Colonic mucosa (tissue), 4 donors: Measurements from ENCODE around the gene MTARC2. TPM values are rescaled to one million over a fixed set of nuclear protein-coding genes. Genes with fewer than 3 reads are reported as not detected.

Experiments
- DNase-seq: peaks from one replicate; pipeline ENCODE4 v3.0.0-alpha.2; 2020
- H3K27ac ChIP-seq: fragments of 200-600 bp; one replicate; pipeline ENCODE4 v1.8.0; 2021
- H3K27me3 ChIP-seq: fragments of 200-600 bp; one replicate; pipeline ENCODE4 v1.8.0; 2021
- H3K36me3 ChIP-seq: fragments of 200-600 bp; one replicate; pipeline ENCODE4 v1.8.0; 2021
- H3K4me1 ChIP-seq: fragments of 200-600 bp; one replicate; pipeline ENCODE4 v1.8.0; 2021; ENCODE audit warnings: mild to moderate bottlenecking
- H3K4me3 ChIP-seq: fragments of 200-600 bp; one replicate; pipeline ENCODE4 v1.8.0; 2021
- H3K9ac ChIP-seq, 2 donors: one replicate each; pipeline ENCODE4 v1.7.0; 2013; ENCODE audit warnings: control low read depth in 2 of 2, low read depth in 2 of 2, low read length in 2 of 2
- H3K9me3 ChIP-seq: fragments of 200-600 bp; one replicate; pipeline ENCODE4 v1.8.0; 2021
- intact Hi-C: fragments of 100-400 bp; cut with DNase I; formaldehyde crosslinking; loops from one replicate; pipeline ENCODE4 v1.14.1; 2022
- total RNA-seq, 2 donors: library from RNA; stranded (reverse); fragmentation: NEBNext Ultra II Directional in 1 of 2; extraction: Animal tissue kit (Norgen Biotek cat#: 25700) in 1 of 2; gene quantifications; one replicate each; pipeline ENCODE4 v1.2.1, GENCODE V29; 2021
- TF ChIP-seq, protein P1 (sequence below): fragments of 200-600 bp; IDR thresholded peaks from one replicate; pipeline ENCODE4 v1.8.0; 2022; ENCODE audit warnings: antibody characterized with exemption, mild to moderate bottlenecking
- donor health status: healthy.
- donor health status: DM: no; HTN: no; CAD: no.
- donor health status: DM: no; HTN: no; CAD: no.

Gene MTARC2
- total RNA-seq, 2 donors from 2014 or later = 28.1 to 32.3 TPM

DNA sequence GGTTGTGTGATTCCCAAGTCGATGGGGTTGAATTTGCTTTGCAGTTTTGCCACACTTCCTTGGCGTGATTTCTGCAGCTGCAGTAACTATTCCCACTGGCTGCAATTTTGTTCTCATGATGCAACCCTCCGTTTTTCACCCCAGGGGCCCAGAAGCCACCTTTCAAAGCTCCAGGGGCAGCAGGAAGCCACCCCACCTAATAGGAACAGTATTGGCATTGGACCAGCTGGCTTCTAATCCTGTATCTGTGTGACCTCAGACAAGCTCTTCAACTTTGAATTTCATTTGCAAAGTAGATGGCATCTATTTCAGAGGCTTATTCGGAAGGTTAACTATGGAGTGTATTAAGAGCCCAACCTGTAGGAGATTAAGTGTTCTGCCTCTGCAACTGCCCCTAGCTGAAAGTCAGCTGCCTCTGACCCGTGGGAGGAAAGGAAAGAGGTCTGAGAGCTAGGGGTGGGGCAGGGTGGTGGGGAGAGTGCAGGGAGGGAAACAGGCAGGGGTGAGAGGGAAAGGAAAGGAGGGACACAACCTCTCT is 45.3 kb upstream of the MTARC2 start:
- no peaks in the 10 kb centered on the region for H3K9me3 ChIP-seq
- no peaks in the 10 kb centered on the region for H3K36me3 ChIP-seq
- no peak overlapping the region for H3K27ac ChIP-seq
- intact Hi-C loops = no loop called here
- no peak overlapping the region for H3K4me3 ChIP-seq
- no peak overlapping the region for H3K9ac ChIP-seq
- DNase-seq = no peak
- H3K27me3 ChIP-seq = no peaks in the 10 kb centered on the region
- TF ChIP-seq, protein P1, sequence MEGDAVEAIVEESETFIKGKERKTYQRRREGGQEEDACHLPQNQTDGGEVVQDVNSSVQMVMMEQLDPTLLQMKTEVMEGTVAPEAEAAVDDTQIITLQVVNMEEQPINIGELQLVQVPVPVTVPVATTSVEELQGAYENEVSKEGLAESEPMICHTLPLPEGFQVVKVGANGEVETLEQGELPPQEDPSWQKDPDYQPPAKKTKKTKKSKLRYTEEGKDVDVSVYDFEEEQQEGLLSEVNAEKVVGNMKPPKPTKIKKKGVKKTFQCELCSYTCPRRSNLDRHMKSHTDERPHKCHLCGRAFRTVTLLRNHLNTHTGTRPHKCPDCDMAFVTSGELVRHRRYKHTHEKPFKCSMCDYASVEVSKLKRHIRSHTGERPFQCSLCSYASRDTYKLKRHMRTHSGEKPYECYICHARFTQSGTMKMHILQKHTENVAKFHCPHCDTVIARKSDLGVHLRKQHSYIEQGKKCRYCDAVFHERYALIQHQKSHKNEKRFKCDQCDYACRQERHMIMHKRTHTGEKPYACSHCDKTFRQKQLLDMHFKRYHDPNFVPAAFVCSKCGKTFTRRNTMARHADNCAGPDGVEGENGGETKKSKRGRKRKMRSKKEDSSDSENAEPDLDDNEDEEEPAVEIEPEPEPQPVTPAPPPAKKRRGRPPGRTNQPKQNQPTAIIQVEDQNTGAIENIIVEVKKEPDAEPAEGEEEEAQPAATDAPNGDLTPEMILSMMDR = no peak
- no peaks in the 10 kb centered on the region for H3K4me1 ChIP-seq

DNA sequence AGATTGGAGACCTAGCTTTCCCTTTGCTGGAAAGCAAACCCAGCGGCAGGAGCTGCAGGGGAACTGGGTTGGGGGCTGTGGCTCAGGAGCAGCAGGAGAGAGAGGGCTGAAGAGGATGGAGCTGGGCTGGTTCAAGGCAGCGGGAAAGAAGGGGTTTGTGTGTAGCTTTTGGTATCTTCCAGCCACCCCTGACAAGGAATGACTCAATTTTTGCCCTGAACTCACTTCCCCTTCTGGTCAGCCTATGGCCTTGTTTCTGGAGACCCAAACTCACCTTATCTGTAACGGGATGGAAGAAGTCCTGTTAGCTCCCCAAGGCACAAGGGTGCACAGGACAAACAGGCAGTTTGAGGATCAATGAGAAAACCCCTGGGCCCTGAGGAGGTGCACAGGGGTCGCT is 44.8 kb upstream of the MTARC2 start:
- intact Hi-C loops = no loop called here
- no peaks in the 10 kb centered on the region for H3K27me3 ChIP-seq
- no peak overlapping the region for H3K9ac ChIP-seq
- H3K27ac ChIP-seq = no peak overlapping the region
- H3K4me1 ChIP-seq = no peaks in the 10 kb centered on the region
- H3K9me3 ChIP-seq = no peaks in the 10 kb centered on the region
- TF ChIP-seq, protein P1 = no peak
- H3K36me3 ChIP-seq = no peaks in the 10 kb centered on the region
- no peak overlapping the region for H3K4me3 ChIP-seq
- DNase-seq = no peak

DNA sequence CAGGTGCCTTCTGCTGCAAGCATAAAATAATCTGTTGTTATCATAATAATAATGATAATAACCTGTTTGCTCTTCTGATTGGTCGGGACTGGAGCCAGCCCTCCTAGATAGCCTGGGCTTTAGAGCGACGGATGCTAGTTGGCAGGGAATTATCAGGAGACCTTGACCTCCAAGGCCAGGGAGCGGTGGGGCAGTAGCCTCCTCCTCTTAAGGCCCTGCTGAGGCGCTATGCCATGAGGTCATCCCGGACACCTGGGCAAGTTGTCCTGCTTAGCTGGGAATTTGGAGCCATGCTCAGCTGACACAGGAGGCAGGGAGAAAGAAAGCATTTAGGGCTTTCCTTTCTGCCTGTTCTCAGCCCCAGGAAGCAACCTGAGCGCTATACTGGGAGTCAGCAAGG is 42.3 kb upstream of the MTARC2 start:
- H3K4me1 ChIP-seq = no peaks in the 10 kb centered on the region
- no peak overlapping the region for H3K9ac ChIP-seq
- no peak overlapping the region for H3K27ac ChIP-seq
- no peaks in the 10 kb centered on the region for H3K27me3 ChIP-seq
- no peak overlapping the region for H3K4me3 ChIP-seq
- H3K9me3 ChIP-seq = no peaks in the 10 kb centered on the region
- no peaks in the 10 kb centered on the region for H3K36me3 ChIP-seq
- intact Hi-C loops = no loop called here
- no peak for DNase-seq
- TF ChIP-seq, protein P1 = no peak

DNA sequence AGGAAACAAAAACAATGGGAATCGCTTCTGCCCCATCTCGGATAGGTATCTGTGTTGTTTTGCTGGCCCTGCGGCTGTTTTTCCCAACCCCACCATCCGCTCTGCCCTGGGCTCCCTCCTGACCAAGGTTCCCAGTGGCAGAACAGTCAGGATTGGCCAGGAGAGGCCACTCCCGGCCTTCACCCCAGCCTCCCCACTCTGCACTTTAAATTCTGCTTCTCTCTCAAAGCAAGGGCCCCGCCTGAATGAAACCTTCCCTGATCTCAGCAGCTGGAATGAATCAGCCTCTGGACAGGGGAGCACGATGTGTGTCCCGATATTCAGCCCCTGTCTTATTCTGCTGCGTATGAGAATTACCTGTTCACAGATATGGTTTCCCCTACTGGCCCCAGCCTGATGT is 41.6 kb upstream of the MTARC2 start:
- Histone ChIP-seq H3K27me3 (no peaks in the 10 kb centered on the region), H3K36me3 (no peaks in the 10 kb centered on the region), H3K27ac (no peak overlapping the region), H3K4me3 (no peak overlapping the region), H3K9me3 (no peaks in the 10 kb centered on the region), H3K9ac (no peak overlapping the region), H3K4me1 (no peaks in the 10 kb centered on the region)
- intact Hi-C loops = no loop called here
- TF ChIP-seq, protein P1 = no peak
- no peak for DNase-seq

DNA sequence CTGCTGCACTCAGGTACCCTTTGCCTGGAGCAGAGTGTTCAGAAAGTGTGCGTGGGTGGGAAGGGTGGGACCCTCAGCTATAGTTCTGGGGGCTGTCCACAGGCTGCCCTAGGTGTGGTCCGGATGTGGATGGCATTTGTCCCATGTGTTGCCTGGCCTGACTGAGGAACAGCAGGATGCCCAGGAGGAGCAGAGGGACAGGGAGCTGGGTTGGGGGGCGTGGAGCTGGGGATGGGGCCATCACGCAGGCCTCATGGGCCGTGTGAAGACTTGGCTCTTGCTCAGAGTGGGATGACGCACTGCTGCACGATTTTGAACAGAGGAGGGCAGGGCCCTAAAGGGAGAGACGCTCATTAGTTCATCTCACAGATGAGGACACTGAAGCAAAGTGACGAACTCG is 41.0 kb upstream of the MTARC2 start:
- intact Hi-C loops = no loop called here
- TF ChIP-seq, protein P1 = no peak
- Histone ChIP-seq H3K4me3 (no peak overlapping the region), H3K36me3 (no peaks in the 10 kb centered on the region), H3K9ac (no peak overlapping the region), H3K27me3 (no peaks in the 10 kb centered on the region), H3K4me1 (no peaks in the 10 kb centered on the region), H3K27ac (no peak overlapping the region), H3K9me3 (no peaks in the 10 kb centered on the region)
- no peak for DNase-seq

DNA sequence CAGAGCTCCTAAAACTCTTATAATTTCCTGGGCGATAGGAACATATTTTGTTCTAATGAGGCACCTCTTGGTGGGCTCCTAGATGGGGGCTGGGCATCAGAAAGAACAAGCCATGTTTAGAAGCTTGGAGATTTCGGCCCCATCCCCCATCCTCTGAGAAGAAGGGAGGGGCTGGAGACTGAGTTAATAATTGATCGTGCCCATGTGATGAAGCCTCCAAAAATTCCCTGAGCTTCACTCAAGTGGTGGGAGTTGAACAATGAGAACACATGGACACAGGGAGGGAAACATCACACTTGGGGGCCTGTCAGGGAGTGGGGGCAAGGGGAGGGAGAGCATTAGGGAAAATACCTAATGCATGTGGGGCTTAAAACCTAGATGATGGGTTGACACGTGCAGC is 39.9 kb upstream of the MTARC2 start:
- H3K9me3 ChIP-seq = no peaks in the 10 kb centered on the region
- H3K9ac ChIP-seq = no peak overlapping the region
- TF ChIP-seq, protein P1 = no peak
- no peaks in the 10 kb centered on the region for H3K36me3 ChIP-seq
- no peak overlapping the region for H3K4me3 ChIP-seq
- no peaks in the 10 kb centered on the region for H3K4me1 ChIP-seq
- H3K27me3 ChIP-seq = no peaks in the 10 kb centered on the region
- no peak for DNase-seq
- intact Hi-C loops = no loop called here
- H3K27ac ChIP-seq = no peak overlapping the region
